Natural killer cell (primary cell): Measurements from ENCODE around the gene TCF7L2. TPM values are rescaled to one million over a fixed set of nuclear protein-coding genes. Genes with fewer than 3 reads are reported as not detected.

ENCODE experiments used
- ATAC-seq, 3 donors: fragments of 150-1000 bp in 2 of 3; fragments of 200-7000 bp in 1 of 3; cut with Tn5 transposase; 1 replicate in 1 of 3; 2 replicates in 2 of 3; pipeline ENCODE4 v1.10.0; 2021; ENCODE audit warnings: mild to moderate bottlenecking in 2 of 3, moderate library complexity in 2 of 3
- DNase-seq, 2 donors: peaks; one replicate each; pipeline versions ENCODE4 v3.0.0 to v3.0.0-alpha.2; 2013 to 2021; ENCODE audit warnings: mixed read lengths in 1 of 2
- H3K27ac ChIP-seq: one replicate; pipeline ENCODE4 v1.5.1; 2013; ENCODE audit warnings: mild to moderate bottlenecking, low read length
- H3K27me3 ChIP-seq: one replicate; pipeline ENCODE4 v1.6.1; 2013; ENCODE audit warnings: low read length; ENCODE audit not compliant: control insufficient read depth, insufficient read depth
- H3K36me3 ChIP-seq: one replicate; pipeline ENCODE4 v1.6.1; 2013; ENCODE audit warnings: low read length; ENCODE audit not compliant: control insufficient read depth, insufficient read depth
- H3K4me1 ChIP-seq: one replicate; pipeline ENCODE4 v1.6.1; 2013; ENCODE audit warnings: low read length; ENCODE audit not compliant: control insufficient read depth, insufficient read depth
- H3K4me3 ChIP-seq: one replicate; pipeline ENCODE4 v1.5.1; 2013; ENCODE audit warnings: low read length
- H3K9me3 ChIP-seq: one replicate; pipeline ENCODE4 v1.6.1; 2013; ENCODE audit warnings: low read length; ENCODE audit not compliant: control insufficient read depth, insufficient read depth
- H3K27ac Mint-ChIP-seq, 2 donors: one replicate each; pipeline ENCODE4 v1.8.0; 2022; ENCODE audit warnings: mild to moderate bottlenecking in 2 of 2, mixed read lengths in 2 of 2, moderate library complexity in 1 of 2
- H3K27me3 Mint-ChIP-seq, 2 donors: one replicate each; pipeline ENCODE4 v1.8.0; 2022; ENCODE audit warnings: low read depth in 2 of 2, mixed read lengths in 2 of 2
- H3K36me3 Mint-ChIP-seq: one replicate; pipeline ENCODE4 v1.8.0; 2022; ENCODE audit warnings: mixed read lengths
- H3K4me1 Mint-ChIP-seq, 2 donors: one replicate each; pipeline ENCODE4 v1.8.0; 2022; ENCODE audit warnings: mixed read lengths in 2 of 2
- H3K4me3 Mint-ChIP-seq: one replicate; pipeline ENCODE4 v1.8.0; 2022; ENCODE audit warnings: mild to moderate bottlenecking, moderate library complexity, mixed read lengths
- H3K9me3 Mint-ChIP-seq, 2 donors: one replicate each; pipeline ENCODE4 v1.8.0; 2022; ENCODE audit warnings: mixed read lengths in 2 of 2
- CTCF ChIP-seq: fragments of 200-600 bp; IDR thresholded peaks from one replicate; pipeline ENCODE4 v1.8.0; 2022; ENCODE audit warnings: antibody characterized with exemption
- WGBS: methylation state at CpG from one replicate; pipeline ENCODE4 v1.1.7; 2013; ENCODE audit warnings: missing lambda C conversion rate; ENCODE audit not compliant: insufficient coverage; 5-methylcytosine and 5-hydroxymethylcytosine counted together
- intact Hi-C: fragments of 100-400 bp; cut with micrococcal nuclease; formaldehyde crosslinking; loops from one replicate; pipeline ENCODE4 v1.14.2; 2022
- total RNA-seq, 4 donors: library from RNA; stranded (reverse); fragments of 120-200 nt in 1 of 4; gene quantifications; one replicate each; pipeline versions ENCODE4 v1.2.3 to v1.2.4, GENCODE V29; 2013 to 2022

Gene TCF7L2
- total RNA-seq, 3 donors from 2014 or later (not counting 1 experiment from before 2014, with no cell fraction given) = 10.4 to 32.7 (median 15.3) TPM

- DNase-seq (no peak), ATAC-seq (peak in 1 of 3 donors; percentile 10)
- Histone ChIP-seq H3K27ac (no peak overlapping the region), H3K9me3 (no peaks in the 10 kb centered on the region), H3K27me3 (peaks cover 13% of the 10 kb centered on the region), H3K4me1 (peaks cover 32% of the 10 kb centered on the region), H3K36me3 (no peaks in the 10 kb centered on the region), H3K4me3 (no peak overlapping the region)
- Mint-ChIP-seq H3K27me3 (peaks cover 14 to 16% of the 10 kb centered on the region in 2 donors), H3K4me1 (peaks cover 44 to 50% of the 10 kb centered on the region in 2 donors), H3K9me3 (no peaks in the 10 kb centered on the region), H3K4me3 (peak overlapping the region; percentile 17), H3K27ac (peak overlapping the region in 1 of 2 donors; percentile 58), H3K36me3 (no peaks in the 10 kb centered on the region)
- no peak for TF ChIP-seq CTCF
- 74% methylated on average over 8 of the region's 9 CpGs for WGBS
- intact Hi-C loops = no loop called here
These were observed 56.8 kb downstream of the TCF7L2 start for GRCh38 chr10:113006656-113007342.

DNA sequence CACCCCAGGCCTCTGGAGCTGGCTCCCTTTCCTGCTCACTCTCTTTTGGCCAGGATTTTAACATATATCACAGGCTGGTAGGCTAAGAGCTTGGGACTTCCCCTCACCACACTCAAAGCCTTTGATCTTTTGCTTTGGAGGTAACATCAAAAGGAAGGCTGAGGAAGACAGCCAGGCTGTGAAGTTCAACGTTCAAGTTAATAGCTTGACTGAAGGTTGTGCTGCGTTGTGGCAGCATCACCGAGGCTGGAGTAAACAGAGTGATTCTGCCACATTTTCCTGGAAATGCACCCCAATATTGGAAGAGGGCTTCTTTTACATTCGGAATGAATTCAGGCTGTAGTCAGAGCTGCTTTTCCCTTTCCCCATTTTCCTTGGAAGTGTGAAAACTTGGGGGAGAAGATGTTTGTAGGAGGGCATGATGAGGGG lies 57.3 kb downstream of the TCF7L2 start:
- Histone ChIP-seq H3K9me3 (no peaks in the 10 kb centered on the region), H3K27me3 (peaks cover 13% of the 10 kb centered on the region), H3K4me3 (no peak overlapping the region), H3K4me1 (peaks cover 32% of the 10 kb centered on the region), H3K36me3 (no peaks in the 10 kb centered on the region), H3K27ac (no peak overlapping the region)
- Mint-ChIP-seq H3K4me1 (peaks cover 44 to 54% of the 10 kb centered on the region in 2 donors), H3K27ac (peak overlapping the region in 1 of 2 donors; percentile 58), H3K4me3 (peak overlapping the region; percentile 10), H3K36me3 (no peaks in the 10 kb centered on the region), H3K9me3 (no peaks in the 10 kb centered on the region), H3K27me3 (peaks cover 14 to 16% of the 10 kb centered on the region in 2 donors)
- DNase-seq (peak in 1 of 2 donors; percentile 84), ATAC-seq (peak in 2 of 3 donors; percentile 53 to 57)
- TF ChIP-seq CTCF = no peak
- intact Hi-C loops = no loop called here
- 38% methylated on average over 4 of the region's 4 CpGs for WGBS

DNA sequence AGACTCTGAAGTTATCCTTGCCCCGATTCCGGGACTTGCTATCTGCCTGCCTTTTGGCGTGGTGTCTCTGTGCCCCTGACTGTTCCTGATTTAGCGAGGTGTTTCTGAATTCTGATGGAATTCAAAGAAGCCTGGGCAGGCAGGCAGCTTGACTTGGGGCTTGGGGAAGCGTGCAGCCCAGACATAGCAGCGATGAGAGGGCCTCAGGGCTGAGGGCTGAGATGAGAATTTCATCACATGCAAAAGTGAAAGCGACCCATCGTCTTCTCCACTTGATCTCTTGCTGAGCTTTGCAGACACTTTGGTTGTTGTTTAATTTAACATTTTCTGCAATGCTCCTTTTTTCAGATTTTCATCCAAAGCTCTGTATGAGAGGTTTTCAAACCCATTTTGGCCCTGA lies 57.8 kb downstream of the TCF7L2 start:
- Histone ChIP-seq H3K36me3 (no peaks in the 10 kb centered on the region), H3K27ac (no peak overlapping the region), H3K4me3 (no peak overlapping the region), H3K27me3 (peaks cover 13% of the 10 kb centered on the region), H3K4me1 (peaks cover 32% of the 10 kb centered on the region), H3K9me3 (no peaks in the 10 kb centered on the region)
- intact Hi-C loops = no loop called here
- no peak overlapping the region for H3K4me3 Mint-ChIP-seq
- no peaks in the 10 kb centered on the region for H3K36me3 Mint-ChIP-seq
- H3K9me3 Mint-ChIP-seq = no peaks in the 10 kb centered on the region
- WGBS = 60% methylated on average over 8 of the region's 8 CpGs
- H3K27me3 Mint-ChIP-seq = peaks cover 14 to 16% of the 10 kb centered on the region in 2 donors
- peak in 1 of 2 donors; percentile 39 for DNase-seq
- H3K4me1 Mint-ChIP-seq = peaks cover 44 to 56% of the 10 kb centered on the region in 2 donors
- no peak for TF ChIP-seq CTCF
- H3K27ac Mint-ChIP-seq = peak overlapping the region in 1 of 2 donors; percentile 58
- ATAC-seq = no peak
